Loucy (cell line): Measurements from ENCODE around the gene CRELD1.

Experiments used
- CTCF ChIP-seq: fragments of 200-600 bp; sonication (generic); conservative IDR thresholded peaks from 2 replicates; pipeline ENCODE4 v1.5.1; 2014; ENCODE audit warnings: mild to moderate bottlenecking, antibody characterized with exemption, low read length
- EZH2phosphoT487 ChIP-seq: fragments of 200-600 bp; IDR thresholded peaks from 2 replicates; pipeline ENCODE4 v1.6.1; 2018; ENCODE audit warnings: antibody characterized with exemption, mild to moderate bottlenecking, moderate library complexity, borderline replicate concordance

DNA sequence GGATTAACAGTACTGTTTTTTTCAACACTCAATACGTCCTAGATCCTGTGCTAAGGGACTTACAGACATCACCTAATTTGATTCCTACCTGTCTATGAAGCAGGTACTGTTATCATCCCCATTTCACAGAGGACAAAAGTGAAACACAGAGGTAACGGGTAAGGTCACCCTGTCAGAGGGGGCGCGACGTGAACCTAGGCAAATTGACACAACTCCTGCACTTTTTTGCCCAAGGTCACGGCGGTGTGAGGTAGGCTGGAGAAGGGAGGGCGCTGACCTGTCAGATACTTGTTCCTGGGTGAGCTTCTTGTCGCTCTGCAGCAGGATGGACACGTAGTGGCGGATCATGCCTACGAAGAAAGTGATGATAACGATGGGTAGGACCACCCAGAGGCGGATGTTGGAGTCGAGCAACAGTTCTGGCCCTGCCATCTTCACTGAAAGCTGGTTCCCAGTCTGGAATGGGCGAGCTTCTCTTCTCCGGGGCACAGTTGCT is 52.6 kb downstream of the CRELD1 start:
- TF ChIP-seq CTCF (no peak), EZH2phosphoT487 (no peak)
